Astrocyte of the hippocampus (primary cell): ENCODE results near the gene DHRS4.
A peak's percentile ranks its signal among the peaks of the same experiment; 100 is the strongest.
"Not testable (repeated sequence)": the region's sequence is repeated elsewhere in the genome, so short reads cannot be mapped to it uniquely, and the experiment has no call there.

Experiments used
- DNase-seq: peaks from one replicate; pipeline ENCODE4 v3.0.0; 2011; ENCODE audit warnings: low read depth, low spot score

The DHRS4 gene

GRCh38 chr14:23981951-23982813 lies 28.6 kb downstream of the DHRS4 start:
- DNase-seq: not testable (repeated sequence)

- peak; percentile 24 for DNase-seq
These were observed 31.5 kb downstream of the DHRS4 start for GRCh38 chr14:23984891-23985602.

DNA sequence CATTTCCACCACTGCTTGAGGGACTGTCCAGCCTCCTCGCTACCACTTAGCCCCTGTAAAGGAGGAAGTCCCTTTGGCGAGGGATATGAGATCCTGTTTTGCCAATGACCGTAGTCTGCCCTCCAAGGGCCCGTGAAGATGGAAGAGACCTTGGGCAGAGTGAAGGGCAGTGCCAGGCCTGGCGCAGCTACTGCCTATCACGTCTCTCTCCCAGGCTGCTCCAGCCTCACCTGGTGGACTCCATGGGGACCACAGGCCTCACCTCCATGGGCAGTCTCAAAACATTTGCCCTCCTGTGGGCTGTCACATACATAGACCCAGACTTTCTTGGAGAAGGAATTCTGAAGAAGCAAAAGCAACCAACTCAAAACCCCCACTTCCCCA lies 34.6 kb downstream of the DHRS4 start:
- DNase-seq: not testable (repeated sequence)

- peak; percentile 70 for DNase-seq
These were observed 35.2 kb downstream of the DHRS4 start, which contains the start of gene DHRS4L2 for GRCh38 chr14:23988607-23989363. Gene DHRS4L2, plus strand, starts transcription at chr14:23988929. Its CDS starts 19 bp downstream, at chr14:23988948.

DNA sequence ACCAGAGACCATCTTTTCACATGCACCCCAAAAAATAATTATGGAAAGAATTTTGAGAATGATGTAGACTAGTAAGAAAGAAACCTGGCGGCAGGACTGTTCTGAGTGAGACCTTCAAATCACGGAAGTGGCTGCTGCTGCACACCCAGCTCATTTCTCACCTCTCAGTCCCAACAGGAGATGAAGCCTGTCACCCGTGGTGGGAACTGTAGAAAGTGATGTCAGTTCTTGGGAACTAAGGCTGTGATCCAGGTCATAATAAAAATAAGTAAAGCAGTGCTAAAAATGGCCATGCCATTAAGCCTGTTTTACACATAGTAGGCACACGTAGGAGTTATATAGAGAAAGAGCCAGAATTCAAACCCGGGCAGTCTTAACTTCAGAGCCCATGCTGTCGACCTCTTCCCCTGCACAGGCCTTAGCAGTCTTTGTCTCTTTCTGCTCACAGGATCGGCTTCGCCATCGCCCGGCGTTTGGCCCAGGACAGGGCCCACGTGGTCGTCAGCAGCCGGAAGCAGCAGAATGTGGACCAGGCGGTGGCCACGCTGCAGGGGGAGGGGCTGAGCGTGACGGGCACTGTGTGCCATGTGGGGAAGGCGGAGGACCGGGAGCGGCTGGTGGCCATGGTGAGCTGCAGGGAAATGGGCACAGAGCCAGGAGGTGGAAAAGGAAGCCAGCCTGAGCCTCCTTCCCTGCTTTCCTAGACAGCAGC lies 36.3 kb downstream of the DHRS4 start:
- not testable (repeated sequence) for DNase-seq

GRCh38 chr14:23990961-23991360 lies 37.4 kb downstream of the DHRS4 start:
- DNase-seq: not testable (repeated sequence)

DNA sequence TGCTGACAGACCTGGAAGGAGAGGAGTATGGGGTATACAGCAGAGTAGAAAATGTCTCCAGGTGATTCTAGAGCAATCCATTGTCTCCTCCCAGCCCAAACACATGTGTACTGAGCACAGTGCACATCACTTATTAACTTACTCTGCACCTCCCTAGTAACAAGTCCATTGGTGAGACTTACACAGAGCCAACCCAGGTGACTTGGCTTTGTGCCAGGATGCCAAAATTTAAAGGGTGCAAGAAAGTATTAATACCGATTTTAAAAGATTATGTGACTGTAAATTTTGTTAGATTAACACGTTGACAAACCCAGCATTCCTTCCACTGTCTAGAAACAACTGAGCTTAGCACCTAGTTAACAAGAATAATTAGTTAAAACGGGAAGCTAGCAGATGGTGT lies 39.5 kb downstream of the DHRS4 start:
- DNase-seq: not testable (repeated sequence)

DNA sequence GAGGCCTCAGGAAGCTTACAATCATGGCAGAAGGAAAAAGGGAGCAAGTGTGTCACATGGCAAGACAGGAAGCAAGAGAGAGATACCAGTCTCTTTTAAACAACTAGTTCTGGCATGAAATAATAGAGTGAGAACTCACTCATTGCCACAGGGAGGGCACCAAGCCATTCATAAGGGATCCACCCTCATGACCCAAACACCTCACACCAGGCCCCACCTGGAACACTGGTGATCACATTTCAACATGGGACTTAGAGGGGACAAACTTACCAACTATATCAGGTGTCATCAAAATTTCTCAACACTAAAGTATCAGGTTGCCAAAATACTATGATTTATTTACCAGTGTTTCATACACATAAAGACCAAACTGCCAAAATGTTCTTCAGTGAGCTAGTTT lies 42.4 kb downstream of the DHRS4 start:
- not testable (repeated sequence) for DNase-seq

GRCh38 chr14:23996825-23997224 lies 43.3 kb downstream of the DHRS4 start:
- DNase-seq: not testable (repeated sequence)

GRCh38 chr14:23999640-24000039 lies 46.1 kb downstream of the DHRS4 start:
- DNase-seq: not testable (repeated sequence)

GRCh38 chr14:24001078-24001477 lies 47.5 kb downstream of the DHRS4 start:
- not testable (repeated sequence) for DNase-seq

DNA sequence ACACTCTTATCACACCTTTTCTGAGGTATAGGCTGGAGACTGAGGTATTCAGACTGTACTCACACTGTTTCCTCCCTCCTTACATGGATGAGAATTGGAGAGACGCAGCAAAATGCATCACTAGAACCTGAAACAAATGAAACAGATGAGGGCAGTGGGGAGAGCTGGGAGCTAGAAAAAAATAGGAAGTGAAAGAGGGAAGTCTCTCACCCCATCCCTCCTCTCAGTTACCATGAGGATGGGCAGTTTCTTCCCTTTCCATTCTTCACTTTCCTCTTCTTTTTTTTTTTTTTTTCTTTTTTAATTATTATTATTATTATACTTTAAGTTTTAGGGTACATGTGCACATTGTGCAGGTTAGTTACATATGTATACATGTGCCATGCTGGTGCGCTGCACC lies 48.1 kb downstream of the DHRS4 start:
- not testable (repeated sequence) for DNase-seq

GRCh38 chr14:24006471-24006816 lies 52.9 kb downstream of the DHRS4 start:
- DNase-seq: not testable (repeated sequence)

GRCh38 chr14:24006817-24007652 lies 53.5 kb downstream of the DHRS4 start:
- peak; percentile 36 for DNase-seq

DNA sequence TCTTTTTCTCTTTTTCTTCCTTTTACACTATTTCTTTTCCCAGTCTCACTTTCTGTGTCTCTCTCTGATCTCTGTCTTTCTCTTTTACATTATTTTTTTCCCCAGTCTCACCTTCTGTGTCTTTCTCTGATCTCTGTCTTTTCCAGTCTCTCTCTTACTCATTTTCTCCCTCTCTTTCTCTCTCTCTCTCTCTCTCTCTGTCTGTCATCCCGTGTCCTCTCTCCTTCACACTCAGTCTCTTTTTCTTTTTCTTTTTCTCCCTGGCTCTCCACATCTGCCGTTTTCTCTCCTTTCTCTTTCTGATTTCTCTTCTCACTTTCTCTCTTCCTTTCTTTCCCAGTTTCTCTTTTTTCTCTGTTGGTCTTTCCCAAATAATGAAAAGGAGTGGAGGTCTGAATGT lies 57.5 kb downstream of the DHRS4 start:
- no peak for DNase-seq

DNA sequence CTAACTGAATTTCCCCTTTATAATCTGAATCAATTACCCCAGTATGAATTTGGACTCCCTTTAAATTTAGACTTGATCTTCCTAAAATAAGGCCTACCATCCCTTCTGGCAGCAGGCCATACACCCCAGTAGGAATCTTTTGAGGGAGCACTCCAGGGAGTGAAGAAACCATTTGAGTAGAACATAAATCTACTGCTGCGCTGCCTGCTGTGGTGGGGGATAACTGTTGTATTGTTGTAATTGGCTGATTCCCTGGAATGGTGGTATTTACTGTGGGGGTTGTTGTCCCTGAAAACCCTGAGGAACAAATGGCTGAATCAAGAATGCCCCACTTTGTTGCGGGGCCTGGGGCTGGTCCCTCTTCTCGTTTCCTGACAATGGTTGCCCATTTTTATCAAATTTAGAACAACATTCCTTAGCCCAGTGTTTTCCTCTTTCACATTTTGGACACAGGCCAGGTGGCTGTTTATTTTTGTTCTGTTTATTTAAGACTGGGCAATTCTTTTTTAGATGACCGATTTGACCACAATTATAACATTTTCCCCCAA lies 59.2 kb downstream of the DHRS4 start:
- peak; percentile 21 for DNase-seq

DNA sequence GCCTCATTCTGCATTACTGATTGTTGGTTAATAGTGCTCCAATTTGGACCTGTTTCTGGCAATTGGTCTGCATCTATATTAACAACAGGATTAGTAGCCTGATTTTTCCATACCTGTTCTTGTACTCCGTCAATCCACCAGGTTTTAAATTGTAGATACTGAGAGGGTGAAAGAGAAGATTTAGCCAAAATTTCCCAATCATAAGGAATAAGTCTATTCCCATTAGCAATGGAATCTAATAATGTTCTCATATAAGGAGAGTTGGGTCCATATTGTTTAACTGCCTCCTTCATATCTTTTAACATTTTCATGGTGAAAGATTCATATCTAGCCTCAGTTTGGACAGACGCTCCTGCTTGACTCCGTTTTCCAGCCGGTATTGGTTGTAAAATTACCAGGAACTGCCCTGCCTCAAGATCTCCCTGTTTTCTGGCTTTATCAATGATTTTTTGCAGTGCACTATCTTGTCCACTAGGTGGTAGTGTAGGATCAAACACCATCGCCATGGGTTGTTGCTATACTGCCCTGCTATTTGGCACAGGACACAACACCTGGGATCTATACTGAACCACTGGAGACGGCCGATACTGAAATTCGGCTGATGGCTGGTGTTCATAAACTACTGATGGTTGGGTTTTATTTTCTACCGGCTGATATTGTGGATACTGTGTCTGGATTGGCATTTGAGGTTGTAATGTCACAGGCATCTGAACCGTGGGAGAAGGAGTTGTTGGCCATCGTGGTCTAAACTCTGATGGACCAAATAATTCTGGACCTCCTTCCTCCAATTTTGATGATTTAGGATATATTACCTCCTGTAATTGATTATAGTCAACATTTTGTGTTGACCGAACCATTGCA lies 60.3 kb downstream of the DHRS4 start:
- peak; percentile 83 for DNase-seq

- not testable (repeated sequence) for DNase-seq
These were observed 62.2 kb downstream of the DHRS4 start for GRCh38 chr14:24015745-24016144.
